BE2C (cell line): ENCODE data around the gene UGT1A3.

Experiments used
- DNase-seq: peaks from one replicate; pipeline ENCODE4 v3.0.0-alpha.2; 2020
- H3K27me3 ChIP-seq: fragments of 250-450 bp; sonication (Bioruptor Pico); 2 replicates; pipeline ENCODE4 v1.5.1; 2020; ENCODE audit warnings: mild to moderate bottlenecking
- H3K36me3 ChIP-seq: fragments of 250-450 bp; sonication (Bioruptor Pico); 2 replicates; pipeline ENCODE4 v1.5.1; 2020; ENCODE audit warnings: mild to moderate bottlenecking
- H3K4me1 ChIP-seq: fragments of 250-450 bp; sonication (Bioruptor Pico); 2 replicates; pipeline ENCODE4 v1.5.1; 2020
- H3K4me3 ChIP-seq: 2 replicates; pipeline ENCODE4 v1.5.1; 2011; ENCODE audit warnings: low read depth, low read length
- H3K9me3 ChIP-seq: fragments of 250-450 bp; sonication (Bioruptor Pico); 2 replicates; pipeline ENCODE4 v1.5.1; 2020
- TF ChIP-seq, protein P1 (sequence below): IDR thresholded peaks from 2 replicates; pipeline ENCODE4 v1.5.1; 2012; ENCODE audit warnings: mild to moderate bottlenecking, low read depth, low read length

The UGT1A3 gene

DNA sequence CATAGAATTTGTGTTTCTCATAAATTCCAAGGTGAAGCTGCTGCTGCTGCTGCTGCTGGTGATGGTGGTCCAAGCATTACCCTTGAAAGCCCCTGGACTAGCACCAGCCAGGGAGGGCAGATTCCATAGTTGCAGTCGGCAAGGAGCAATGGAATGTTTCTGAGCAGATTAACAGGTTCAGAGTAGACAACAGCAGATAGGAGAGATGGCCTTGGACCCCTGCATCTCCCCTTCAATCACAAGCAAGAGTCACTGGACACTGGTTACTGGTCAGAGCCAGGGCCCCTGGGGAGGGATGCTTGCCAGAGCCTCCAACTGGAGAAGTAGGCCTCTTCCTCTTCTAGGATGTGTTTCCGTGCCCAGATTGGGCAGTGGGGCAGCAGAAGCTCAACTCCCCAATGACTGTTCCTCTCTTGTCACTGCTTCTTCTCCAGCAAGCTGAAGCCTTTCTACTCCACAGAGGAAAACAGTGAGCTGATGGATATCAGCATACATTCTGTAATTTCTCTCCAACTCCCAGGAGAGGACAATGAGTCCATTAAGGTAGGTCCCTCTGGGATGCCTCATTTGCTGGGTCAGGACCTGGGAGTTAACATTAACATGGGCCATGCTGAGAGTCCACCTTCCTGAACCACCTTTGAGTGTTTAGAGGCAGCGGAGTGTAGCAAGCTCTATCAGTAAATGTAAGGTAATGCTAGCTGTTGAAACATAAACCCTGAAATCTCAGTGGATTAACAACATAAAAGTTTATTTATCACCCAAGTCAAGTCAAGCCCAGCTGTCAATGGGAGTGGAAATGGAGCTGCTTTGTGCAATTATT, 84.6 kb downstream of the UGT1A3 start:
- peaks cover 13% of the 10 kb centered on the region for H3K4me1 ChIP-seq
- no peaks in the 10 kb centered on the region for H3K9me3 ChIP-seq
- TF ChIP-seq, protein P1, sequence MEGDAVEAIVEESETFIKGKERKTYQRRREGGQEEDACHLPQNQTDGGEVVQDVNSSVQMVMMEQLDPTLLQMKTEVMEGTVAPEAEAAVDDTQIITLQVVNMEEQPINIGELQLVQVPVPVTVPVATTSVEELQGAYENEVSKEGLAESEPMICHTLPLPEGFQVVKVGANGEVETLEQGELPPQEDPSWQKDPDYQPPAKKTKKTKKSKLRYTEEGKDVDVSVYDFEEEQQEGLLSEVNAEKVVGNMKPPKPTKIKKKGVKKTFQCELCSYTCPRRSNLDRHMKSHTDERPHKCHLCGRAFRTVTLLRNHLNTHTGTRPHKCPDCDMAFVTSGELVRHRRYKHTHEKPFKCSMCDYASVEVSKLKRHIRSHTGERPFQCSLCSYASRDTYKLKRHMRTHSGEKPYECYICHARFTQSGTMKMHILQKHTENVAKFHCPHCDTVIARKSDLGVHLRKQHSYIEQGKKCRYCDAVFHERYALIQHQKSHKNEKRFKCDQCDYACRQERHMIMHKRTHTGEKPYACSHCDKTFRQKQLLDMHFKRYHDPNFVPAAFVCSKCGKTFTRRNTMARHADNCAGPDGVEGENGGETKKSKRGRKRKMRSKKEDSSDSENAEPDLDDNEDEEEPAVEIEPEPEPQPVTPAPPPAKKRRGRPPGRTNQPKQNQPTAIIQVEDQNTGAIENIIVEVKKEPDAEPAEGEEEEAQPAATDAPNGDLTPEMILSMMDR = no peak
- DNase-seq = peak; percentile 14
- H3K27me3 ChIP-seq = peaks cover 11% of the 10 kb centered on the region
- H3K36me3 ChIP-seq = no peaks in the 10 kb centered on the region
- no peak overlapping the region for H3K4me3 ChIP-seq

DNA sequence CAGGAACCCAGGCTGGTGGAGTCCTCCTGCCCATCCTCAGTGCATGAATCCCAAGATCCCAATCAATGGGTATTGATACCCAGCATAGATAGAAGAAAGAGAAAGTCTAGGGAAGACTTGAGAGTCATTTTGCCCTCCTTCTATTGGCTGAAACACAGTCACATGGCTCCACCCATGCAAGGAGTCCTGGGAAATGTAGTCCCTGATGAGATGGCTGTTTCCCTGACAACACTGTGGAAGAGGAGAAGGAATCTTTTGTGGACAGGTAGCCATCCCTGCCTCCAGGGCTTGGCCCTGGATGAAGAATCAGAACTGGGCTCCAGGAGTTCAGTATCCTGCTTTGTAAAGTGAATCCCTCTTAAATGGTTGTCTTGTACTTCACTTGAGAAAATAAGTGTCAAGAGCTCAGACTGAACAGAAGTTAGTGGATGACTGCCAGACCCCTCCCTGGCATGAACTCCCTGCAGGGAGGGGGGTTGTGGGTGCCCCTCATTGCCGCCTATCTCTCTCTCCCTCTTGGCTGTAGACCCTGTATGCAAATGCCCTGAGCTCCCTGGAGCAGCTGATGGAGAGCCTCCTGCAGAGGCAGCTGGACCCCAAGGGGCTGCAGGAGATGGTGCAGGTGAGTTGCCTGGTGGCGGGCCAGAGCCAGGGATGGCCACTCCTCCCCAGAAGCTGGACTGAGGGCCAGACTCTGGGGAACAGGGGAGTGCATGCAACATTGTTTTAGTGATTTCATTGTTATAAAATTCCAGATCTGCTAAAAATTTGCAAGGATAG, 85.4 kb downstream of the UGT1A3 start:
- Histone ChIP-seq H3K9me3 (no peaks in the 10 kb centered on the region), H3K4me1 (peaks cover 13% of the 10 kb centered on the region), H3K4me3 (no peak overlapping the region), H3K36me3 (no peaks in the 10 kb centered on the region), H3K27me3 (peaks cover 3% of the 10 kb centered on the region; the same call in 1 of the 2 replicates)
- peak; percentile 11 for DNase-seq
- TF ChIP-seq, protein P1 = no peak

DNA sequence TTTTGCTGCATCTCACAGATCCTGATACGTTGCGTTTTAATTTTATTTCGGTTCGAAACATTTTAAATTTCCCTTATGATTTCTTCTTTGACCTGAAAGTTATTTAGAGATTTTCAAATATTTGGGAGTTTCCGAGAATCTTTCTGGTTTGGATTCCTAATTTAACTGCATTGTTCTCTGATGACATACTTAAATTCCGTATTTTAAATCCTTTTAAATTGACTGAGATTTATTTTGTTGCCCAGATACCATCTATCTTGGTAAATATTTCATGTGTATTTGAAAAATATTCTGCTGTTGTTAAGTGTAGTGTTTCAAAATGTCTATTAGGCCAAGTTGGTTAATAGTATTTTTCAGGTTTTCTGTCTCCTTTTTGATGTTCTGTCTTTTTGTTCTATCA, 87.0 kb downstream of the UGT1A3 start:
- Histone ChIP-seq H3K27me3 (no peaks in the 10 kb centered on the region), H3K9me3 (no peaks in the 10 kb centered on the region), H3K36me3 (no peaks in the 10 kb centered on the region), H3K4me1 (peaks cover 13% of the 10 kb centered on the region), H3K4me3 (no peak overlapping the region)
- TF ChIP-seq, protein P1 = no peak
- no peak for DNase-seq

DNA sequence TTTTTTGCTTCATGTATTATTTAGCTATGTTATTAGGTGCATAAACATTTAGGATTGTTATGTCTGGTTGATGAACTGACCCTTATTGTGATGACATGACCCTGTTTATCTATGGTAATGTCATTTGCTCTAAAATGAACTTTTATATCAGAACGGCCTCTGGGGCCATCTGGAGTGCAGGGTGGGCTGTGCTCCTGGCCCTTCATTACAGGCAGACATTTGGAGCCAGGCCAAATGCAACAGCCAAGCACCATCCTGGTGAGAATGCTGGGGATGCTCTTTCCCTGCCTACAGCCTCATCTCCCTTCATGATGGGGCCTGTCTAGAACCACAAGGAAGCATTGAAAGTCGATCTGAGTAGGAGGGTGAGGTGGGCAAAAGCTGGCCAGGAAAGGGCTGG, 87.5 kb downstream of the UGT1A3 start:
- peak; percentile 92 for DNase-seq
- TF ChIP-seq, protein P1 = no peak
- Histone ChIP-seq H3K4me3 (no peak overlapping the region), H3K36me3 (no peaks in the 10 kb centered on the region), H3K4me1 (peaks cover 13% of the 10 kb centered on the region), H3K9me3 (no peaks in the 10 kb centered on the region), H3K27me3 (no peaks in the 10 kb centered on the region)

DNA sequence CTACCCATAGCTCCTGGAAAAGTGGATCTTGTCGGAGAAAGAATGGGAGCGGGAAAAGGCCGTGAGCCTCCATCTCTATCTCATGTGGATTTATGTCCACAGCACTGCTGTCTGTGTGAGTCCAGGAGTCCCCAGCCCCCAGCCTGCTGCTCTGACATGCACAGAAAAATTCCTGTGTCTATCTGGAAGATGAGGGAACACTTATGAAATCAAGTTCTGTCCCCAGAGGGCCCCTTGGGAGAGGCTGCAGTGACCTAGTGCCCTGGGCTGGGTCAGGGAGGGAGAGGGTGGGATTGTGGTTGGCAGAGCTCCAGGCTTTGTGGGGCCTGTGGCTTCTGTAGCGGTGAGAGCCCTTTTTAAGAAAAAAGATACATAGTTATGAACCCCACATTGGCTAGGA, 87.9 kb downstream of the UGT1A3 start:
- Histone ChIP-seq H3K9me3 (no peaks in the 10 kb centered on the region), H3K4me1 (peaks cover 13% of the 10 kb centered on the region), H3K36me3 (no peaks in the 10 kb centered on the region), H3K27me3 (no peaks in the 10 kb centered on the region), H3K4me3 (no peak overlapping the region)
- TF ChIP-seq, protein P1 = no peak
- DNase-seq = peak; percentile 52
